Transverse colon (tissue), 4 donors: ENCODE results near the gene CYP26A1.

Experiments
- CTCF ChIP-seq, 5 experiments: fragments of 200-600 bp in 3 of 5; fragments of 450-650 bp in 2 of 5; sonication (generic) in 3 of 5; IDR thresholded peaks; 1 replicate in 2 of 5; 2 replicates in 3 of 5; pipeline ENCODE4 v1.5.1; 2016 to 2017; ENCODE audit warnings: antibody characterized with exemption in 5 of 5, inconsistent platforms in 3 of 5, mild to moderate bottlenecking in 2 of 5, moderate library complexity in 1 of 5
- EP300 ChIP-seq: sonication (generic); formaldehyde crosslinking; IDR thresholded peaks from one replicate; pipeline ENCODE4 v1.6.1; 2017; ENCODE audit warnings: antibody characterized with exemption, low read depth
- POLR2A ChIP-seq: fragments of 450-650 bp; IDR thresholded peaks from one replicate; pipeline ENCODE4 v1.6.1; 2016; ENCODE audit warnings: antibody characterized with exemption, mild to moderate bottlenecking, moderate library complexity
- POLR2AphosphoS5 ChIP-seq, 3 donors: sonication (generic); formaldehyde crosslinking; IDR thresholded peaks; one replicate each; pipeline ENCODE4 v1.6.1; 2016; ENCODE audit warnings: antibody characterized with exemption in 3 of 3

GRCh38 chr10:93058139-93058538 lies 15.6 kb upstream of the CYP26A1 start:
- TF ChIP-seq CTCF (IDR thresholded peaks at IDR 0.05): no peak
- no peak for TF ChIP-seq EP300
- TF ChIP-seq POLR2A: no peak
- no peak for TF ChIP-seq POLR2AphosphoS5 (IDR thresholded peaks at IDR 0.05)
